ENCODE results near the gene DNM1L. TPM values are rescaled to one million over a fixed set of nuclear protein-coding genes. Genes with fewer than 3 reads are reported as not detected.
A peak's percentile ranks its signal among the peaks of the same experiment; 100 is the strongest.

The DNM1L gene
- total and polyA plus RNA-seq, 9 of the 15 experiments (the other 6 are each of a cell fraction or from before 2014, with no cell fraction given), result 24.1 to 82.8 (median 61.5) TPM

DNA sequence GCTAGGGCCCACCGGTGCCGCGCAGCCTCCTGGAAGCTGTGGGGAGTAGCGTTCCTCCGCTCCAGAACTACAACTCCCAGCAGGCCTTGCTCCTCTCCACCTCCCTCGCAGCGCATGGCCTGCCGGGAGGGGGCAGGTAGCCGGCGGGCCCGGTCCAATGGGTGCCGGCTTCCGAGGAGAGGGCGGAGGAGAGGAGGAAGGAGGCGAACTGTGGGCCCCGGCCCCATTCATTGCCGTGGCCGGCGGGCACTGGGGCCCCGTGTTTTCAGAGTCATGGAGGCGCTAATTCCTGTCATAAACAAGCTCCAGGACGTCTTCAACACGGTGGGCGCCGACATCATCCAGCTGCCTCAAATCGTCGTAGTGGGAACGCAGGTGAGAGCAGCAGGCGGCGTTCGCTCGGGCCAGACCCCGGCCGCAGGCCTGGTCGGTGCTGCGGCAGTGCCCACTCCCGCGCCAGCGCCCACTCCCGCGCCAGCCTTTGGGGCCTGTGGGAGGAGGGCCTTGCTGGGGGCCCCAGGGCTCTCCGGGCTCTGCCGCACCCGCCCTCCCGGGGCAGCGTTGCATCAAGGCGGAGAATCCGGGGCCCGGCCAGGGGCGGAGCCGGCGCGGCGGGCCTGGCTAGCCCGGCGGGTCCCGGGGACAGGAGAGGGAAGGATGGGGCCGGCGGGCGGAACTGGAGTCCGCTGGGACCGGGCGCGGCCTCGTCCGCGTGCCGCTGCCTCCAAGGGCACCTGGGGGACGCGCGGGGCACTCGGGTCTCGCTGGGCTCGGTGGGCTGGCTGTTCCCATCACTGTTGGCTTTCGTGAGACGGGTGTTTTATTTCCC is at the start of gene DNM1L (continued):
- peak; percentile 98 for TF ChIP-seq RBBP5 (IDR thresholded peaks at IDR 0.05; ENCODE audit: borderline replicate concordance, insufficient read depth, low read length, poor library complexity, severe bottlenecking)
- TF ChIP-seq EWSR1 (IDR thresholded peaks at IDR 0.05; ENCODE audit: borderline replicate concordance, low read depth, partially characterized antibody), result no peak
- TF ChIP-seq CEBPG (CRISPR knock-in tag; IDR thresholded peaks at IDR 0.05), result peak; percentile 47
- TF ChIP-seq CEBPG (tag; conservative IDR thresholded peaks at IDR 0.05 in 1 of 2, IDR thresholded peaks at IDR 0.05 in 1 of 2), result no peak
- no peak for TF ChIP-seq KAT8 (IDR thresholded peaks at IDR 0.05; ENCODE audit: low read depth)
- no peak for TF ChIP-seq ZC3H8 (IDR thresholded peaks at IDR 0.05)
- TF ChIP-seq SAP30 (IDR thresholded peaks at IDR 0.05; ENCODE audit: borderline replicate concordance, insufficient read depth, low read depth, low read length, poor library complexity, severe bottlenecking), result peak; percentile 88
- TF ChIP-seq MYBL2 (IDR thresholded peaks at IDR 0.05; ENCODE audit: low read depth), result no peak
- TF ChIP-seq MYBL2 (CRISPR knock-in tag; IDR thresholded peaks at IDR 0.05; ENCODE audit: borderline replicate concordance), result no peak
- peak; percentile 47; the same call in 1 of the 2 replicates for TF ChIP-seq ZNF644 (tag; IDR thresholded peaks at IDR 0.05; ENCODE audit: low read depth)
- TF ChIP-seq, protein P1, sequence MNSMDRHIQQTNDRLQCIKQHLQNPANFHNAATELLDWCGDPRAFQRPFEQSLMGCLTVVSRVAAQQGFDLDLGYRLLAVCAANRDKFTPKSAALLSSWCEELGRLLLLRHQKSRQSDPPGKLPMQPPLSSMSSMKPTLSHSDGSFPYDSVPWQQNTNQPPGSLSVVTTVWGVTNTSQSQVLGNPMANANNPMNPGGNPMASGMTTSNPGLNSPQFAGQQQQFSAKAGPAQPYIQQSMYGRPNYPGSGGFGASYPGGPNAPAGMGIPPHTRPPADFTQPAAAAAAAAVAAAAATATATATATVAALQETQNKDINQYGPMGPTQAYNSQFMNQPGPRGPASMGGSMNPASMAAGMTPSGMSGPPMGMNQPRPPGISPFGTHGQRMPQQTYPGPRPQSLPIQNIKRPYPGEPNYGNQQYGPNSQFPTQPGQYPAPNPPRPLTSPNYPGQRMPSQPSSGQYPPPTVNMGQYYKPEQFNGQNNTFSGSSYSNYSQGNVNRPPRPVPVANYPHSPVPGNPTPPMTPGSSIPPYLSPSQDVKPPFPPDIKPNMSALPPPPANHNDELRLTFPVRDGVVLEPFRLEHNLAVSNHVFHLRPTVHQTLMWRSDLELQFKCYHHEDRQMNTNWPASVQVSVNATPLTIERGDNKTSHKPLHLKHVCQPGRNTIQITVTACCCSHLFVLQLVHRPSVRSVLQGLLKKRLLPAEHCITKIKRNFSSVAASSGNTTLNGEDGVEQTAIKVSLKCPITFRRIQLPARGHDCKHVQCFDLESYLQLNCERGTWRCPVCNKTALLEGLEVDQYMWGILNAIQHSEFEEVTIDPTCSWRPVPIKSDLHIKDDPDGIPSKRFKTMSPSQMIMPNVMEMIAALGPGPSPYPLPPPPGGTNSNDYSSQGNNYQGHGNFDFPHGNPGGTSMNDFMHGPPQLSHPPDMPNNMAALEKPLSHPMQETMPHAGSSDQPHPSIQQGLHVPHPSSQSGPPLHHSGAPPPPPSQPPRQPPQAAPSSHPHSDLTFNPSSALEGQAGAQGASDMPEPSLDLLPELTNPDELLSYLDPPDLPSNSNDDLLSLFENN (IDR thresholded peaks at IDR 0.05; ENCODE audit: low read depth in 2 of 2, low read length in 2 of 2), result peak in 1 of 2 experiments; percentile 32; a peak in 1 of 4 replicates
- TF ChIP-seq, protein P2, sequence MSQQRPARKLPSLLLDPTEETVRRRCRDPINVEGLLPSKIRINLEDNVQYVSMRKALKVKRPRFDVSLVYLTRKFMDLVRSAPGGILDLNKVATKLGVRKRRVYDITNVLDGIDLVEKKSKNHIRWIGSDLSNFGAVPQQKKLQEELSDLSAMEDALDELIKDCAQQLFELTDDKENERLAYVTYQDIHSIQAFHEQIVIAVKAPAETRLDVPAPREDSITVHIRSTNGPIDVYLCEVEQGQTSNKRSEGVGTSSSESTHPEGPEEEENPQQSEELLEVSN (IDR thresholded peaks at IDR 0.05; ENCODE audit: borderline replicate concordance in 1 of 2, extremely low read depth in 1 of 2, insufficient read depth in 1 of 2, insufficient read length in 1 of 2, low read depth in 1 of 2, low read length in 1 of 2, poor library complexity in 1 of 2, severe bottlenecking in 1 of 2), result peak in 1 of 2 experiments; percentile 79
- TF ChIP-seq ZBTB7A (IDR thresholded peaks at IDR 0.05; ENCODE audit: borderline replicate concordance, control insufficient read depth, low read depth, low read length), result peak; percentile 48; the same call in 1 of the 2 replicates
- no peak; the same call in 1 of the 2 replicates for TF ChIP-seq CREB1 (IDR thresholded peaks at IDR 0.05)
- 0 out of 2 replicates have a peak, but pooled peaks have one; percentile 14 for TF ChIP-seq CREB1 (CRISPR knock-in tag; IDR thresholded peaks at IDR 0.05)
- TF ChIP-seq MCM3 (IDR thresholded peaks at IDR 0.05), result no peak
- peak; percentile 98 for TF ChIP-seq HNRNPL (IDR thresholded peaks at IDR 0.05; ENCODE audit: low read depth, low read length)
- TF ChIP-seq ZNF3 (CRISPR knock-in tag; IDR thresholded peaks at IDR 0.05), result no peak
- no peak for TF ChIP-seq NFATC3 (IDR thresholded peaks at IDR 0.05)
- peak; percentile 90 to 92 for TF ChIP-seq SIX5 (IDR thresholded peaks at IDR 0.05; ENCODE audit: borderline replicate concordance in 1 of 2, insufficient read depth in 1 of 2, low read depth in 1 of 2, low read length in 2 of 2)
- peak; percentile 61; the same call in 1 of the 2 replicates for TF ChIP-seq SIN3B (IDR thresholded peaks at IDR 0.05; ENCODE audit: low read depth)
- TF ChIP-seq TBP (optimal IDR thresholded peaks at IDR 0.05; ENCODE audit: low read depth, low read length), result peak; percentile 89
